ENCODE measurements around the gene TSPAN9.

The TSPAN9 gene

GRCh38 chr12:3175238-3175637 lies 98.1 kb downstream of the TSPAN9 start:
- peaks cover 3% of the 10 kb centered on the region for H3K27me3 ChIP-seq (ENCODE audit: insufficient read depth, poor library complexity, severe bottlenecking)
- TF ChIP-seq POLR2AphosphoS5 (IDR thresholded peaks at IDR 0.05; ENCODE audit: low read depth) (no peak), CTCF (IDR thresholded peaks at IDR 0.05; ENCODE audit: insufficient read depth, low read length) (no peak), SPI1 (IDR thresholded peaks at IDR 0.05; ENCODE audit: borderline replicate concordance, low read depth) (no peak), GABPA (IDR thresholded peaks at IDR 0.05; ENCODE audit: low read depth) (no peak), REST (IDR thresholded peaks at IDR 0.05; ENCODE audit: insufficient replicate concordance, low read depth) (no peak)
- DNase-seq (ENCODE audit: low read depth in 1 of 2, low spot score in 1 of 2), result no peak
- H3K4me3 ChIP-seq (replicated peaks; ENCODE audit: insufficient read depth, low read length), result no peak overlapping the region
- H3K27ac ChIP-seq (replicated peaks), result no peak overlapping the region

- no peak for DNase-seq (ENCODE audit: low read depth in 1 of 2, low spot score in 1 of 2)
- peaks cover 3% of the 10 kb centered on the region for H3K27me3 ChIP-seq (ENCODE audit: insufficient read depth, poor library complexity, severe bottlenecking)
- H3K27ac ChIP-seq (replicated peaks), result no peak overlapping the region
- no peak overlapping the region for H3K4me3 ChIP-seq (replicated peaks; ENCODE audit: insufficient read depth, low read length)
- TF ChIP-seq CTCF (IDR thresholded peaks at IDR 0.05; ENCODE audit: insufficient read depth, low read length) (no peak), REST (IDR thresholded peaks at IDR 0.05; ENCODE audit: insufficient replicate concordance, low read depth) (peak; percentile 70)
Measured at GRCh38 chr12:3176754-3177153, 99.6 kb downstream of the TSPAN9 start.

GRCh38 chr12:3177778-3178425 lies 100.7 kb downstream of the TSPAN9 start:
- TF ChIP-seq REST (IDR thresholded peaks at IDR 0.05; ENCODE audit: insufficient replicate concordance, low read depth) (no peak), CTCF (IDR thresholded peaks at IDR 0.05; ENCODE audit: insufficient read depth, low read length) (no peak), SPI1 (IDR thresholded peaks at IDR 0.05; ENCODE audit: borderline replicate concordance, low read depth) (no peak), GABPA (IDR thresholded peaks at IDR 0.05; ENCODE audit: low read depth) (no peak), POLR2AphosphoS5 (IDR thresholded peaks at IDR 0.05; ENCODE audit: low read depth) (no peak)
- peaks cover 3% of the 10 kb centered on the region for H3K27me3 ChIP-seq (ENCODE audit: insufficient read depth, poor library complexity, severe bottlenecking)
- DNase-seq (ENCODE audit: low read depth in 1 of 2, low spot score in 1 of 2), result no peak
- H3K4me3 ChIP-seq (replicated peaks; ENCODE audit: insufficient read depth, low read length), result no peak overlapping the region
- H3K27ac ChIP-seq (replicated peaks), result no peak overlapping the region
